Fibroblast of lung (primary cell): ENCODE results near the gene LATS2.

Source experiments
- EZH2 ChIP-seq: IDR thresholded peaks from 2 replicates; pipeline ENCODE4 v1.5.1; 2012; ENCODE audit warnings: low read length, control low read depth, mild to moderate bottlenecking; ENCODE audit errors: missing control alignments
- TF ChIP-seq, protein P1 (sequence below), 2 donors: IDR thresholded peaks in 1 of 2; conservative IDR thresholded peaks in 1 of 2; 1 replicate in 1 of 2; 2 replicates in 1 of 2; pipeline ENCODE4 v1.5.1; 2011 to 2012; ENCODE audit warnings: low read length in 2 of 2, control low read depth in 1 of 2, inconsistent platforms in 1 of 2, low read depth in 1 of 2, mild to moderate bottlenecking in 1 of 2

DNA sequence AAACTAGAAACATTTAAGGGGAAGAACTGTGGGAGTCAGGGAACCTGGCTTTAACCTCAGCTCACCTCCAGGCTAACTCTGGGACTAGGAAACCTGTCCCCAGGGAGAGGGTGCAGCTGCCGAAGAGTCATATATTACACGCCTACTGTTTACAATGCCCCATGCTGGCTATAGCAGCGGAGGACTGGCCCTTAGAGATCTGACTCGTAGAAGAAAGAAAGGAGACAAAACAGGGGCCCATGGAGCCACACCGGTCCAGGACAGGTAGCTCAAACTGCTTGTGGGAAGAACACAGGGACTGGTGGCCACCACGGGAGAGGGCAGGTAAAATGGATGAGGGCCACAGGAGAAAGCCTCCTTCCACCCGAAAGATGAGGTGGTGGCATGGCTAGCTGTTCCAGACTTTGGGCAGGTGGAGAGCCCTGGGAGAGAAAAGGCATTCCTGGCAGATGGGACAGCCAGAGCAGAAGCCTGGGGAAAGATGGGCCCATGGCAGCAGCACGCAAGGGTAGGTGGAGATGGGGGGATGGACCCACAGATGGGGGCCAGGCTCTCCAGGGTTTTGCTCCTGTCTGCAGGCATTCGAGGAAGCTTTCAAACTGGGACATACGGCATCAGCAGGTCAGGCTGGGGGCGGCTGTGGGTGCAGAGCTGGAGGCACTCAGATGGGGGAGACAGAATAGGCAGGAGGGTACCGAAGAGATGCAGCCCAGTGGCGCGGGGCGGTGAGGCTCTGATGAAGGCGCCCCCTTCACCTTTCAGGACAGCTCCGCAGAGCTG, 69.5 kb downstream of the LATS2 start:
- TF ChIP-seq, protein P1, sequence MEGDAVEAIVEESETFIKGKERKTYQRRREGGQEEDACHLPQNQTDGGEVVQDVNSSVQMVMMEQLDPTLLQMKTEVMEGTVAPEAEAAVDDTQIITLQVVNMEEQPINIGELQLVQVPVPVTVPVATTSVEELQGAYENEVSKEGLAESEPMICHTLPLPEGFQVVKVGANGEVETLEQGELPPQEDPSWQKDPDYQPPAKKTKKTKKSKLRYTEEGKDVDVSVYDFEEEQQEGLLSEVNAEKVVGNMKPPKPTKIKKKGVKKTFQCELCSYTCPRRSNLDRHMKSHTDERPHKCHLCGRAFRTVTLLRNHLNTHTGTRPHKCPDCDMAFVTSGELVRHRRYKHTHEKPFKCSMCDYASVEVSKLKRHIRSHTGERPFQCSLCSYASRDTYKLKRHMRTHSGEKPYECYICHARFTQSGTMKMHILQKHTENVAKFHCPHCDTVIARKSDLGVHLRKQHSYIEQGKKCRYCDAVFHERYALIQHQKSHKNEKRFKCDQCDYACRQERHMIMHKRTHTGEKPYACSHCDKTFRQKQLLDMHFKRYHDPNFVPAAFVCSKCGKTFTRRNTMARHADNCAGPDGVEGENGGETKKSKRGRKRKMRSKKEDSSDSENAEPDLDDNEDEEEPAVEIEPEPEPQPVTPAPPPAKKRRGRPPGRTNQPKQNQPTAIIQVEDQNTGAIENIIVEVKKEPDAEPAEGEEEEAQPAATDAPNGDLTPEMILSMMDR (conservative IDR thresholded peaks at IDR 0.05 in 1 of 2, IDR thresholded peaks at IDR 0.05 in 1 of 2; ENCODE audit: low read depth in 1 of 2, low read length in 2 of 2) = no peak
- no peak for TF ChIP-seq EZH2
